GM23248 (cell line): ENCODE results near the gene FAM210A. TPM values are rescaled to one million over a fixed set of nuclear protein-coding genes. Genes with fewer than 3 reads are reported as not detected.
"Not testable (repeated sequence)": the region's sequence is repeated elsewhere in the genome, so short reads cannot be mapped to it uniquely, and the experiment has no call there.

ENCODE experiments used
- DNase-seq: peaks from one replicate; pipeline ENCODE4 v3.0.0-alpha.2; 2015
- H2AFZ ChIP-seq: fragments of 200-600 bp; sonication (generic); 2 replicates; pipeline ENCODE4 v1.6.1; 2016; ENCODE audit warnings: antibody characterized with exemption
- H3F3A ChIP-seq: fragments of 200-600 bp; sonication (generic); 2 replicates; pipeline ENCODE4 v1.6.1; 2016; ENCODE audit warnings: mild to moderate bottlenecking, antibody characterized with exemption, mixed run types; ENCODE audit not compliant: insufficient read depth
- H3K27ac ChIP-seq: fragments of 200-600 bp; sonication (generic); 2 replicates; pipeline ENCODE4 v1.5.1; 2016; ENCODE audit warnings: mild to moderate bottlenecking
- H3K27me3 ChIP-seq: fragments of 200-600 bp; sonication (generic); replicated peaks from 2 replicates; pipeline ENCODE4 v1.6.1; 2016; ENCODE audit warnings: mild to moderate bottlenecking; ENCODE audit not compliant: insufficient read depth
- H3K36me3 ChIP-seq: fragments of 200-600 bp; sonication (generic); 2 replicates; pipeline ENCODE4 v1.6.1; 2016; ENCODE audit warnings: low read depth, mild to moderate bottlenecking
- H3K4me1 ChIP-seq: fragments of 200-600 bp; sonication (generic); 2 replicates; pipeline ENCODE4 v1.6.1; 2016; ENCODE audit warnings: mild to moderate bottlenecking; ENCODE audit not compliant: insufficient read depth
- H3K4me2 ChIP-seq: fragments of 200-600 bp; sonication (generic); one replicate; pipeline ENCODE4 v1.6.1; 2016; ENCODE audit warnings: mild to moderate bottlenecking; ENCODE audit not compliant: unreplicated experiment
- H3K4me3 ChIP-seq: fragments of 200-600 bp; sonication (generic); 2 replicates; pipeline ENCODE4 v1.5.1; 2016; ENCODE audit warnings: mild to moderate bottlenecking
- H3K79me2 ChIP-seq: fragments of 200-600 bp; sonication (generic); 2 replicates; pipeline ENCODE4 v1.6.1; 2016; ENCODE audit warnings: mild to moderate bottlenecking; ENCODE audit not compliant: insufficient read depth
- H3K9ac ChIP-seq: fragments of 200-600 bp; sonication (generic); 2 replicates; pipeline ENCODE4 v1.6.1; 2016; ENCODE audit warnings: mild to moderate bottlenecking
- H3K9me2 ChIP-seq: fragments of 200-600 bp; sonication (generic); 2 replicates; pipeline ENCODE4 v1.6.1; 2016; ENCODE audit warnings: mixed run types, mild to moderate bottlenecking, moderate library complexity; ENCODE audit not compliant: insufficient read depth
- H3K9me3 ChIP-seq: fragments of 200-600 bp; sonication (generic); one replicate; pipeline ENCODE4 v1.6.1; 2017; ENCODE audit warnings: low read depth
- H4K20me1 ChIP-seq: fragments of 200-600 bp; sonication (generic); 2 replicates; pipeline ENCODE4 v1.6.0; 2016; ENCODE audit not compliant: insufficient read depth
- EZH2 ChIP-seq: fragments of 200-600 bp; sonication (generic); IDR thresholded peaks from 2 replicates; pipeline ENCODE4 v1.6.1; 2018; ENCODE audit warnings: antibody characterized with exemption, mild to moderate bottlenecking; ENCODE audit not compliant: insufficient read depth, poor library complexity, severe bottlenecking
- EZH2phosphoT487 ChIP-seq: fragments of 200-600 bp; sonication (generic); IDR thresholded peaks from 2 replicates; pipeline ENCODE4 v1.6.1; 2018; ENCODE audit warnings: antibody characterized with exemption, moderate library complexity, mild to moderate bottlenecking, low read depth; ENCODE audit not compliant: insufficient read depth
- WGBS, 2 experiments: methylation state at CpG; one replicate each; pipeline ENCODE4 v1.1.6; 2015 to 2017; ENCODE audit warnings: low lambda C conversion rate in 2 of 2, low coverage in 1 of 2; ENCODE audit errors: missing lambda C conversion rate in 2 of 2; 5-methylcytosine and 5-hydroxymethylcytosine counted together
- in situ Hi-C: fragments of 300-500 bp; cut with MboI; formaldehyde crosslinking; loops from 2 replicates; pipeline ENCODE4 v1.15.0; 2020
- polyA plus RNA-seq: library from polyadenylated mRNA; unstranded; fragments of >200 nt; fragmentation: Nextera tagmentation; extraction: Ambion mirVana; gene quantifications from 2 replicates; pipeline ENCODE4 v1.2.1, GENCODE V29; 2016
- total RNA-seq: library from RNA; depleted of rRNA; stranded (reverse); fragments of >200 nt; shearing (Covaris generic); gene quantifications from 2 replicates; pipeline ENCODE4 v1.2.3, GENCODE V29; 2014

FAM210A gene
- total and polyA plus RNA-seq, 2 experiments from 2014 or later, result 14.2 to 24.9 TPM

- Histone ChIP-seq H3K4me2 (no peak overlapping the region), H3K79me2 (no peaks in the 10 kb centered on the region), H3K9me2 (no peaks in the 10 kb centered on the region), H3K27ac (no peak overlapping the region), H3F3A (no peaks in the 10 kb centered on the region), H3K4me3 (no peak overlapping the region), H3K9me3 (no peaks in the 10 kb centered on the region), H3K36me3 (peaks cover 30% of the 10 kb centered on the region), H3K9ac (no peak overlapping the region), H3K4me1 (no peaks in the 10 kb centered on the region), H4K20me1 (no peaks in the 10 kb centered on the region), H3K27me3 (no peaks in the 10 kb centered on the region), H2AFZ (no peak overlapping the region)
- in situ Hi-C loops, result loop anchor here (25.0 kb wide), 1 partner anchor 104 kb away; no protein-coding TSS in a partner anchor
- TF ChIP-seq EZH2 (no peak), EZH2phosphoT487 (no peak)
- WGBS, 2 experiments, result 43 to 55% methylated on average over 1 of the region's 1 CpG
- DNase-seq, result no peak
These were observed 32.3 kb upstream of the FAM210A start for GRCh38 chr18:13758622-13759021.

- H3K4me1 ChIP-seq, result no peaks in the 10 kb centered on the region
- no peaks in the 10 kb centered on the region for H3F3A ChIP-seq
- H4K20me1 ChIP-seq, result no peaks in the 10 kb centered on the region
- H3K4me3 ChIP-seq, result no peak overlapping the region
- no peaks in the 10 kb centered on the region for H3K79me2 ChIP-seq
- no peaks in the 10 kb centered on the region for H3K9me2 ChIP-seq
- DNase-seq, result no peak
- H3K27ac ChIP-seq, result no peak overlapping the region
- in situ Hi-C loops, result loop anchor here (25.0 kb wide), 1 partner anchor 106 kb away; no protein-coding TSS in a partner anchor
- TF ChIP-seq EZH2, result no peak
- TF ChIP-seq EZH2phosphoT487, result no peak
- peaks cover 36% of the 10 kb centered on the region for H3K36me3 ChIP-seq
- no peak overlapping the region for H3K4me2 ChIP-seq
- no peaks in the 10 kb centered on the region for H3K9me3 ChIP-seq
- H3K9ac ChIP-seq, result no peak overlapping the region
- H2AFZ ChIP-seq, result no peak overlapping the region
- no peaks in the 10 kb centered on the region for H3K27me3 ChIP-seq
These were observed 30.3 kb upstream of the FAM210A start for GRCh38 chr18:13756671-13757070.

GRCh38 chr18:13756261-13756660 is 29.9 kb upstream of the FAM210A start:
- Histone ChIP-seq H3K4me3 (no peak overlapping the region), H3K79me2 (no peaks in the 10 kb centered on the region), H2AFZ (no peak overlapping the region), H3K9ac (no peak overlapping the region), H3K27ac (no peak overlapping the region), H3K9me2 (no peaks in the 10 kb centered on the region), H3K4me2 (no peak overlapping the region), H3F3A (no peaks in the 10 kb centered on the region), H3K9me3 (no peaks in the 10 kb centered on the region), H3K27me3 (no peaks in the 10 kb centered on the region), H4K20me1 (no peaks in the 10 kb centered on the region), H3K4me1 (no peaks in the 10 kb centered on the region), H3K36me3 (peaks cover 36% of the 10 kb centered on the region)
- 93 to 100% methylated on average over 2 of the region's 2 CpGs for whole genome bisulfite sequencing, 2 experiments
- in situ Hi-C loops, result loop anchor here (25.0 kb wide), 1 partner anchor 106 kb away; no protein-coding TSS in a partner anchor
- TF ChIP-seq EZH2 (no peak), EZH2phosphoT487 (no peak)
- no peak for DNase-seq

GRCh38 chr18:13751599-13751998 is 25.2 kb upstream of the FAM210A start:
- H3K27ac ChIP-seq, H2AFZ ChIP-seq, H3F3A ChIP-seq, H3K4me2 ChIP-seq, H3K79me2 ChIP-seq, H4K20me1 ChIP-seq, H3K27me3 ChIP-seq, H3K4me3 ChIP-seq, H3K4me1 ChIP-seq, H3K9ac ChIP-seq, H3K9me3 ChIP-seq, H3K9me2 ChIP-seq, DNase-seq: not testable (repeated sequence)
- 96 to 100% methylated on average over 3 of the region's 3 CpGs for WGBS, 2 experiments
- peaks cover 55% of the 10 kb centered on the region for H3K36me3 ChIP-seq
- in situ Hi-C loops, result loop anchor here (25.0 kb wide), 1 partner anchor 111 kb away; no protein-coding TSS in a partner anchor

GRCh38 chr18:13746633-13747032 is 20.3 kb upstream of the FAM210A start:
- Histone ChIP-seq H3K79me2 (no peaks in the 10 kb centered on the region), H3K27me3 (no peaks in the 10 kb centered on the region), H2AFZ (no peak overlapping the region), H3K9ac (no peak overlapping the region), H3F3A (no peaks in the 10 kb centered on the region), H3K27ac (no peak overlapping the region), H3K9me3 (no peaks in the 10 kb centered on the region), H3K4me3 (no peak overlapping the region), H3K4me2 (no peak overlapping the region), H4K20me1 (no peaks in the 10 kb centered on the region), H3K4me1 (no peaks in the 10 kb centered on the region), H3K9me2 (no peaks in the 10 kb centered on the region), H3K36me3 (peaks cover 48% of the 10 kb centered on the region)
- DNase-seq, result no peak
- 96 to 100% methylated on average over 3 of the region's 3 CpGs for WGBS, 2 experiments
- in situ Hi-C loops, result loop anchor here (10.0 kb wide), 1 partner anchor 62 kb away; no protein-coding TSS in a partner anchor
- TF ChIP-seq EZH2phosphoT487 (no peak), EZH2 (no peak)
